ENCODE results near the gene ZBED1. TPM values are rescaled to one million over a fixed set of nuclear protein-coding genes. Genes with fewer than 3 reads are reported as not detected.
"Not testable (repeated sequence)": the region's sequence is repeated elsewhere in the genome, so short reads cannot be mapped to it uniquely, and the experiment has no call there.

ZBED1 gene
- total RNA-seq, 1 donor from 2014 or later = 40.6 TPM

- intact Hi-C loops (cut with micrococcal nuclease) = no loop called here
Measured at GRCh38 chrX:2520539-2520938, 19.8 kb upstream of the ZBED1 start.

- intact Hi-C loops (cut with micrococcal nuclease) = not testable (repeated sequence)
Measured at GRCh38 chrX:2519638-2520037, 18.9 kb upstream of the ZBED1 start.

- intact Hi-C loops (cut with micrococcal nuclease) = no loop called here
Measured at GRCh38 chrX:2517055-2517454, 16.3 kb upstream of the ZBED1 start.

- intact Hi-C loops (cut with micrococcal nuclease) = no loop called here
Measured at GRCh38 chrX:2516623-2517022, 15.8 kb upstream of the ZBED1 start.

- intact Hi-C loops (cut with micrococcal nuclease) = no loop called here
Measured at GRCh38 chrX:2514131-2514530, 13.4 kb upstream of the ZBED1 start.

- intact Hi-C loops (cut with micrococcal nuclease) = no loop called here
Measured at GRCh38 chrX:2513121-2513664, 12.4 kb upstream of the ZBED1 start.

GRCh38 chrX:2512501-2512900 is 11.7 kb upstream of the ZBED1 start:
- intact Hi-C loops (cut with micrococcal nuclease) = no loop called here

- intact Hi-C loops (cut with micrococcal nuclease) = no loop called here
Measured at GRCh38 chrX:2511326-2511725, 10.6 kb upstream of the ZBED1 start.

- intact Hi-C loops (cut with micrococcal nuclease) = loop anchor here (10.0 kb wide), 1 partner anchor 96 kb away; no protein-coding TSS in a partner anchor
Measured at GRCh38 chrX:2508648-2509335, 8.0 kb upstream of the ZBED1 start.

- intact Hi-C loops (cut with micrococcal nuclease) = loop anchor here (10.0 kb wide), 1 partner anchor 97 kb away; no protein-coding TSS in a partner anchor
Measured at GRCh38 chrX:2507904-2508627, 7.3 kb upstream of the ZBED1 start.

- intact Hi-C loops (cut with micrococcal nuclease) = loop anchor here (10.0 kb wide), 1 partner anchor 98 kb away; no protein-coding TSS in a partner anchor
Measured at GRCh38 chrX:2507196-2507595, 6.4 kb upstream of the ZBED1 start.

- intact Hi-C loops (cut with micrococcal nuclease) = loop anchor here (10.0 kb wide), 1 partner anchor 99 kb away; no protein-coding TSS in a partner anchor
Measured at GRCh38 chrX:2505341-2505740, 4.6 kb upstream of the ZBED1 start.

- intact Hi-C loops (cut with micrococcal nuclease) = loop anchor here (5.0 to 10.0 kb wide), 3 partner anchors 100 to 1113 kb away; partner anchors contain the start of gene SLC25A6
Measured at GRCh38 chrX:2504706-2505332, 4.0 kb upstream of the ZBED1 start.

- intact Hi-C loops (cut with micrococcal nuclease) = loop anchor here (2.0 to 10.0 kb wide), 4 partner anchors 101 to 1112 kb away; partner anchors contain the start of genes P2RY8 and SLC25A6
Measured at GRCh38 chrX:2503591-2504500, 3.1 kb upstream of the ZBED1 start.

- intact Hi-C loops (cut with micrococcal nuclease) = loop anchor here (2.0 to 10.0 kb wide), 4 partner anchors 102 to 1111 kb away; partner anchors contain the start of genes P2RY8 and SLC25A6
Measured at GRCh38 chrX:2502668-2503519, 2.1 kb upstream of the ZBED1 start.

- intact Hi-C loops (cut with micrococcal nuclease) = loop anchor here (2.0 to 10.0 kb wide), 4 partner anchors 103 to 1110 kb away; partner anchors contain the start of genes P2RY8 and SLC25A6
Measured at GRCh38 chrX:2502120-2502667, 1.4 kb upstream of the ZBED1 start.

- intact Hi-C loops (cut with micrococcal nuclease) = loop anchor here (2.0 to 10.0 kb wide), 4 partner anchors 103 to 1109 kb away; partner anchors contain the start of genes P2RY8 and SLC25A6
Measured at GRCh38 chrX:2501559-2502102, 855 bp upstream of the ZBED1 start.

- intact Hi-C loops (cut with micrococcal nuclease) = loop anchor here (1.0 to 10.0 kb wide), 4 partner anchors 105 to 1108 kb away; partner anchors contain the start of gene SLC25A6
Measured at GRCh38 chrX:2500091-2500802, 529 bp downstream of the ZBED1 start.
